Omental fat pad (tissue), 4 donors: ENCODE data around the gene ASPHD1. TPM values are rescaled to one million over a fixed set of nuclear protein-coding genes. Genes with fewer than 3 reads are reported as not detected.

Experiments used
- ATAC-seq: fragments of 150-250 bp; one replicate; pipeline ENCODE4 v1.9.1; 2016; ENCODE audit warnings: mild to moderate bottlenecking, moderate library complexity; ENCODE audit not compliant: low FRiP score
- DNase-seq: peaks from one replicate; pipeline ENCODE4 v3.0.0-alpha.2; 2019; ENCODE audit warnings: low spot score
- total RNA-seq, 4 donors: library from RNA; depleted of rRNA; stranded (reverse); fragments of >200 nt; gene quantifications; one replicate each; pipeline ENCODE4 v1.1.0, GENCODE V29; 2016
- TF ChIP-seq, protein P1 (sequence below), 3 donors: fragments of 450-650 bp; IDR thresholded peaks; one replicate each; pipeline ENCODE4 v1.5.1; 2016 to 2017; ENCODE audit warnings: antibody characterized with exemption in 3 of 3, mild to moderate bottlenecking in 3 of 3, moderate library complexity in 2 of 3

The ASPHD1 gene
- total RNA-seq, 4 donors from 2014 or later, result 4.0 to 14.0 (median 10.6) TPM; not detected in 1

DNA sequence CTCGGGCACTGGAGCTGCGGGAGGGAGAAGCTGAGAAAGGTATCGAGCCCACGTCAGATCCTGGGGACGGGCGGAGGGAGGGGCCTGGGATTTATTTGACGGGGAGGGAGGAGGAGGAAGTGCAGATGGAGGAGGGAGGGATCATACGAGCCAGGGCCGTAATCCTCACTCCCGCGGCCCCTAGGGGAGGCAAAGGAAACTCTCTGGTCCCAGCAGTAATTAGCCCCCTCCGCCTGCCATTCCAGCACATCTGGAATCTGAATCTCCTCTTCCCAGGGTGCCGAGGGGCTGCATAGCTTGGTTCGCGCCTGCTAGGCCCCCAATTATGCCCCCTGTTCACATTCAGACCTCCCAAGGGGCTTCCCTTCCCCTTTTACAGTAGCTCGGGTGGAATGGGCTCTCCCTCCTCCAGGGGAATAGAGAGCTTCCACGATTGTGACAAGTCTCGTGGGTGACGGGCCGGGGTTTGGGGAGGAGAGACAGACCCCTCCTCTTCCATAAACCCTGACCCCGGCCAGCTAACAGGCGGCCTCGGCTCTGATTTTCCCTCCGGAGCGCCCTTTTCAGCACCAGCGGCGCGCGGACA, 679 bp upstream of the ASPHD1 start, which contains the start of gene SEZ6L2:
Gene SEZ6L2, minus strand, starts transcription at position 35 of the 586 bp plus-strand sequence. CDS start 531 bp downstream, outside the sequence.
- peak; percentile 85 for ATAC-seq
- peak; percentile 38 for DNase-seq

DNA sequence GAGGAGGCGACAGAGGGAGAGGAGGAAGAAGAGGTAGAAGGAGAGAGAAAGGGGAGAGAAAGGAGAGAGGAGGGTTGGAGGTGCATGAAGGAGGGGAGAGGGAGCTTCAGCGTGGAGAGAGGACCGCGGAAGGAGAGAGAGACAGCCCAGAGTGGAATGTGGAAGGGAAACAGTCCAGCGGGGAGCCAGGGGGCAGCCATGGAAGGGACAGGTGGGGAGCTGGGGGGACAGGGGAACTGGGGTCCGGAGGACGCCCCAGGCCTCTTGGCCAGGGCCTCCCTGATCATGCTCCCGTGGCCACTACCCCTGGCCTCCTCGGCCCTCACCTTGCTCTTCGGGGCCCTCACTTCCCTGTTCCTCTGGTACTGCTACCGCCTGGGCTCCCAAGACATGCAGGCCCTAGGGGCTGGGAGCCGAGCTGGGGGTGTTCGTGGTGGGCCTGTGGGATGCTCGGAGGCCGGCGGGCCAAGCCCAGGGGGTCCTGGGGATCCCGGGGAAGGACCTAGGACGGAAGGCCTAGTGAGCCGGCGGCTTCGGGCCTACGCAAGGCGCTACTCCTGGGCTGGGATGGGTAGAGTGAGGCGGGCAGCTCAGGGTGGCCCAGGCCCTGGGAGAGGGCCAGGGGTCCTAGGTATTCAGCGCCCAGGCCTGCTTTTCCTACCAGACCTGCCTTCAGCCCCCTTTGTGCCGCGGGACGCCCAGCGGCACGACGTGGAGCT, 759 bp downstream of the ASPHD1 start:
- DNase-seq (no peak), ATAC-seq (no peak)
- TF ChIP-seq, protein P1, sequence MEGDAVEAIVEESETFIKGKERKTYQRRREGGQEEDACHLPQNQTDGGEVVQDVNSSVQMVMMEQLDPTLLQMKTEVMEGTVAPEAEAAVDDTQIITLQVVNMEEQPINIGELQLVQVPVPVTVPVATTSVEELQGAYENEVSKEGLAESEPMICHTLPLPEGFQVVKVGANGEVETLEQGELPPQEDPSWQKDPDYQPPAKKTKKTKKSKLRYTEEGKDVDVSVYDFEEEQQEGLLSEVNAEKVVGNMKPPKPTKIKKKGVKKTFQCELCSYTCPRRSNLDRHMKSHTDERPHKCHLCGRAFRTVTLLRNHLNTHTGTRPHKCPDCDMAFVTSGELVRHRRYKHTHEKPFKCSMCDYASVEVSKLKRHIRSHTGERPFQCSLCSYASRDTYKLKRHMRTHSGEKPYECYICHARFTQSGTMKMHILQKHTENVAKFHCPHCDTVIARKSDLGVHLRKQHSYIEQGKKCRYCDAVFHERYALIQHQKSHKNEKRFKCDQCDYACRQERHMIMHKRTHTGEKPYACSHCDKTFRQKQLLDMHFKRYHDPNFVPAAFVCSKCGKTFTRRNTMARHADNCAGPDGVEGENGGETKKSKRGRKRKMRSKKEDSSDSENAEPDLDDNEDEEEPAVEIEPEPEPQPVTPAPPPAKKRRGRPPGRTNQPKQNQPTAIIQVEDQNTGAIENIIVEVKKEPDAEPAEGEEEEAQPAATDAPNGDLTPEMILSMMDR (IDR thresholded peaks at IDR 0.05), result no peak

More for the DNA sequence above, 679 bp upstream of the ASPHD1 start, which contains the start of gene SEZ6L2:
- TF ChIP-seq, protein P1 (IDR thresholded peaks at IDR 0.05), result no peak

DNA sequence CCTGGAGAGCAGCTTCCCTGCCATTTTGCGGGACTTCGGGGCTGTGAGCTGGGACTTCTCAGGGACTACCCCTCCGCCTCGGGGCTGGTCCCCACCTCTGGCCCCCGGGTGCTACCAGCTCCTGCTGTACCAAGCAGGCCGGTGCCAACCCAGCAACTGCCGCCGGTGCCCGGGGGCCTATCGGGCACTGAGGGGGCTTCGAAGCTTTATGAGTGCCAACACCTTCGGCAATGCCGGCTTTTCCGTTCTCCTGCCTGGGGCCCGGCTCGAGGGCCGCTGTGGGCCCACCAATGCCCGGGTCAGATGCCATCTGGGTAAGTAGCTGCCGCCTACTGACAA, 1.3 kb downstream of the ASPHD1 start:
- no peak for ATAC-seq

DNA sequence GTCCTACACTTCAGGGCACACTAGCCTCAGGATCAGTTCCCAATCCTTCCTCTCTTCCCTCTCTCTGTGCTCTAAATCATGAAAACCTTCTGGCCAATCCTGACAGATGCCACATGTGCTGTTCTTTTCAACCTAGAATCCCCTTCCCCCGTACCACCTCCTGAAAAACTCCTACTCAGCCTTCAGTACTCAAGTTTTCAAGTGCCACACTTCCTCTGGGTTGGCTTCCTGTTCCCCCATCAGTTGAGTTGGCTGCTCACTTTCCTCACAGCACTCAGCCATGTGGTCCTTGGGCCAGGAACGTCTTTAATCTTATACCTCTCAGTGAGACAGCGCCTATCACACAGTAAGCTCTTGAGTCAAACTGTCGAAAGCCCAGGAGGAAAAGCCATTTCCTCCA, 3.3 kb downstream of the ASPHD1 start:
- ATAC-seq, result no peak
- TF ChIP-seq, protein P1 (IDR thresholded peaks at IDR 0.05), result no peak
- DNase-seq, result no peak

More for the DNA sequence above, 1.3 kb downstream of the ASPHD1 start:
- DNase-seq, result no peak
- TF ChIP-seq, protein P1 (IDR thresholded peaks at IDR 0.05), result no peak

DNA sequence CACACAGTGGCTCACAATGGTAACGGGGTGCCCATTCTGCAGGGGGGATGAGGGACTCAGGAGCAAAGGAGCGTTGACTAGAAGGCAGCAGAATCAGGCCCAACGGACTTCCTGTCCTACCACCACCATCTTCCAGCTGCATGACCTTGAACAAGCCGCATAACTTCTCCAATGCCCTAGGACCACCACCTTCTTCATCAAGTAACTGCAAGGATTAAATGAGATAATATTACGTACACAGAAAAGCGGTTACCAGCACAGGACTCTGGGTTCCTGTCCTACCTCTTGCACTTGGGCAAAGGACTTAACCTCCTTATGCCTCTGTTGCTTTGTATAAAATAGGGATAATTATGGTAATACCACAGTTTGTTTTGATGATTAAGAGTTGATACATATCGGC, 4.7 kb downstream of the ASPHD1 start:
- no peak for ATAC-seq
- no peak for DNase-seq
- TF ChIP-seq, protein P1 (IDR thresholded peaks at IDR 0.05), result no peak

DNA sequence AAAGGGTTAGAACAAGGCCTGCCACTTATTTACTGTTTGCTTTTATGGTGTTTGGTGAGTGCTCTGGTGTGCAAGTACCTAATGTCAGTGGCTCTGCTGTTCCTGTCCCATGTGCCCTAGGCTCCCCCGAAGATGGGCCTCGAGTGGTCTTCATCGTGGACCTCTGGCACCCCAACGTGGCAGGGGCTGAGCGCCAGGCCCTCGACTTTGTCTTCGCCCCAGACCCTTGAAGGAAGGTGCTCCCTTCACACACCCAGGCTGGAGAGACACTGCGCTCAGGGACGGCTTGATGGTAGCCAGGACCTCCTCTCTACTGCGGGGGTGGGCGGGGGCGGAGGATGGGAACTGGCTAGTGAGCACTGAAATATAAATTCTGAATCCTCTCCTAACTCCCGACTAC, 5.4 kb downstream of the ASPHD1 start:
- DNase-seq (no peak), ATAC-seq (no peak)
- TF ChIP-seq, protein P1 (IDR thresholded peaks at IDR 0.05), result no peak
